WTC11 (cell line): Measurements from ENCODE around the gene KRTAP12-4. TPM values are rescaled to one million over a fixed set of nuclear protein-coding genes. Genes with fewer than 3 reads are reported as not detected.

ENCODE experiments used
- ATAC-seq: fragments of 200-7000 bp; cut with Tn5 transposase; 2 replicates; pipeline ENCODE4 v1.10.0; 2021; ENCODE audit warnings: mild to moderate bottlenecking, moderate library complexity
- CTCF ChIA-PET: fragments of 300-600 bp; sonication (Branson Sonifier 250); formaldehyde crosslinking; loops from one replicate; lab custom pipeline; 2021; ENCODE audit warnings: antibody characterized with exemption; lab: Charles Lee
- POLR2A ChIA-PET: fragments of 350-600 bp; sonication (Branson Sonifier 250); formaldehyde crosslinking; loops from one replicate; lab custom pipeline; 2021; ENCODE audit warnings: antibody characterized with exemption; lab: Charles Lee
- DNase-seq: peaks from one replicate; pipeline ENCODE4 v3.0.0; 2021; ENCODE audit warnings: low spot score
- H3K27ac Mint-ChIP-seq: 2 replicates; pipeline ENCODE4 v1.8.0; 2021; ENCODE audit warnings: mixed read lengths
- H3K27me3 Mint-ChIP-seq: 2 replicates; pipeline ENCODE4 v1.8.0; 2021; ENCODE audit warnings: low read depth, mild to moderate bottlenecking, moderate library complexity, mixed read lengths
- H3K36me3 Mint-ChIP-seq: 2 replicates; pipeline ENCODE4 v1.8.0; 2021; ENCODE audit warnings: mixed read lengths
- H3K4me1 Mint-ChIP-seq: 2 replicates; pipeline ENCODE4 v1.8.0; 2022; ENCODE audit warnings: mixed read lengths
- H3K4me3 Mint-ChIP-seq: 2 replicates; pipeline ENCODE4 v1.8.0; 2021; ENCODE audit warnings: mild to moderate bottlenecking, moderate library complexity, mixed read lengths
- H3K9me3 Mint-ChIP-seq: 2 replicates; pipeline ENCODE4 v1.8.0; 2021; ENCODE audit warnings: mixed read lengths
- CBFB ChIP-seq: sonication (generic); formaldehyde crosslinking; IDR thresholded peaks from 2 replicates; pipeline ENCODE4 v1.8.1; 2022; ENCODE audit warnings: mild to moderate bottlenecking, low read depth, missing genetic modification reagents
- ELF4 ChIP-seq: sonication (generic); formaldehyde crosslinking; IDR thresholded peaks from 2 replicates; pipeline ENCODE4 v1.8.1; 2022; ENCODE audit warnings: low read depth, mild to moderate bottlenecking, moderate library complexity, missing genetic modification reagents
- GTF2I ChIP-seq: fragments of 250-450 bp; sonication (Bioruptor Pico); conservative IDR thresholded peaks from 2 replicates; pipeline ENCODE4 v1.4.0; 2021; ENCODE audit warnings: mild to moderate bottlenecking
- HMGA2 ChIP-seq: fragments of 250-450 bp; sonication (Bioruptor Pico); IDR thresholded peaks from 2 replicates; pipeline ENCODE4 v1.4.0; 2021; ENCODE audit warnings: mild to moderate bottlenecking, moderate library complexity
- IRF2 ChIP-seq: sonication (generic); formaldehyde crosslinking; IDR thresholded peaks from 2 replicates; pipeline ENCODE4 v1.8.0; 2022; ENCODE audit warnings: low read depth, missing genetic modification reagents, borderline replicate concordance
- NFATC4 ChIP-seq: fragments of 250-450 bp; sonication (Bioruptor Pico); IDR thresholded peaks from 2 replicates; pipeline ENCODE4 v1.9.0; 2021; ENCODE audit warnings: mild to moderate bottlenecking
- NR1H2 ChIP-seq: sonication (generic); formaldehyde crosslinking; IDR thresholded peaks from 2 replicates; pipeline ENCODE4 v1.9.0; 2021; ENCODE audit warnings: mild to moderate bottlenecking, moderate library complexity, missing genetic modification reagents
- SMAD4 ChIP-seq: sonication (generic); formaldehyde crosslinking; IDR thresholded peaks from 2 replicates; pipeline ENCODE4 v1.8.0; 2022; ENCODE audit warnings: mild to moderate bottlenecking, missing genetic modification reagents
- TEAD4 ChIP-seq: sonication (generic); formaldehyde crosslinking; IDR thresholded peaks from 2 replicates; pipeline ENCODE4 v1.8.0; 2022; ENCODE audit warnings: mild to moderate bottlenecking, missing genetic modification reagents
- ZNF396 ChIP-seq: fragments of 250-450 bp; sonication (Bioruptor Pico); IDR thresholded peaks from 2 replicates; pipeline ENCODE4 v1.8.0; 2021; ENCODE audit warnings: mild to moderate bottlenecking, moderate library complexity, borderline replicate concordance
- ZNF416 ChIP-seq: fragments of 250-450 bp; sonication (Bioruptor Pico); IDR thresholded peaks from 2 replicates; pipeline ENCODE4 v1.9.0; 2021; ENCODE audit warnings: mild to moderate bottlenecking, inconsistent platforms
- total RNA-seq: library from RNA; stranded (reverse); gene quantifications from 3 replicates; pipeline ENCODE4 v1.2.3, GENCODE V29; 2021
- TF ChIP-seq, protein P1 (sequence below): fragments of 250-450 bp; sonication (Bioruptor Pico); conservative IDR thresholded peaks from 2 replicates; pipeline ENCODE4 v1.9.0; 2021; ENCODE audit warnings: mild to moderate bottlenecking
- TF ChIP-seq, protein P2 (sequence below): sonication (generic); formaldehyde crosslinking; IDR thresholded peaks from 2 replicates; pipeline ENCODE4 v1.8.1; 2022; ENCODE audit warnings: mild to moderate bottlenecking, missing genetic modification reagents, moderate library complexity, borderline replicate concordance
- TF ChIP-seq, protein P3 (sequence below): sonication (generic); formaldehyde crosslinking; conservative IDR thresholded peaks from 2 replicates; pipeline ENCODE4 v1.8.1; 2022; ENCODE audit warnings: mild to moderate bottlenecking, missing genetic modification reagents
- TF ChIP-seq, protein P4 (sequence below): fragments of 250-450 bp; sonication (Bioruptor Pico); IDR thresholded peaks from 2 replicates; pipeline ENCODE4 v1.9.0; 2021; ENCODE audit warnings: moderate library complexity, mild to moderate bottlenecking, inconsistent platforms, borderline replicate concordance
- TF ChIP-seq, protein P5 (sequence below): sonication (generic); formaldehyde crosslinking; IDR thresholded peaks from 2 replicates; pipeline ENCODE4 v1.8.1; 2022; ENCODE audit warnings: mild to moderate bottlenecking, moderate library complexity, missing genetic modification reagents
- TF ChIP-seq, protein P6 (sequence below): sonication (generic); formaldehyde crosslinking; IDR thresholded peaks from 2 replicates; pipeline ENCODE4 v1.8.0; 2022; ENCODE audit warnings: mild to moderate bottlenecking, missing genetic modification reagents
- TF ChIP-seq, protein P7 (sequence below): fragments of 250-450 bp; sonication (Bioruptor Pico); IDR thresholded peaks from 2 replicates; pipeline ENCODE4 v1.9.0; 2021; ENCODE audit warnings: mild to moderate bottlenecking
- TF ChIP-seq, protein P8 (sequence below): sonication (generic); formaldehyde crosslinking; conservative IDR thresholded peaks from 2 replicates; pipeline ENCODE4 v1.8.1; 2023; ENCODE audit warnings: mild to moderate bottlenecking, low read depth, missing genetic modification reagents, moderate library complexity

The KRTAP12-4 gene
- total RNA-seq, 1 experiment from 2014 or later: not detected

DNA sequence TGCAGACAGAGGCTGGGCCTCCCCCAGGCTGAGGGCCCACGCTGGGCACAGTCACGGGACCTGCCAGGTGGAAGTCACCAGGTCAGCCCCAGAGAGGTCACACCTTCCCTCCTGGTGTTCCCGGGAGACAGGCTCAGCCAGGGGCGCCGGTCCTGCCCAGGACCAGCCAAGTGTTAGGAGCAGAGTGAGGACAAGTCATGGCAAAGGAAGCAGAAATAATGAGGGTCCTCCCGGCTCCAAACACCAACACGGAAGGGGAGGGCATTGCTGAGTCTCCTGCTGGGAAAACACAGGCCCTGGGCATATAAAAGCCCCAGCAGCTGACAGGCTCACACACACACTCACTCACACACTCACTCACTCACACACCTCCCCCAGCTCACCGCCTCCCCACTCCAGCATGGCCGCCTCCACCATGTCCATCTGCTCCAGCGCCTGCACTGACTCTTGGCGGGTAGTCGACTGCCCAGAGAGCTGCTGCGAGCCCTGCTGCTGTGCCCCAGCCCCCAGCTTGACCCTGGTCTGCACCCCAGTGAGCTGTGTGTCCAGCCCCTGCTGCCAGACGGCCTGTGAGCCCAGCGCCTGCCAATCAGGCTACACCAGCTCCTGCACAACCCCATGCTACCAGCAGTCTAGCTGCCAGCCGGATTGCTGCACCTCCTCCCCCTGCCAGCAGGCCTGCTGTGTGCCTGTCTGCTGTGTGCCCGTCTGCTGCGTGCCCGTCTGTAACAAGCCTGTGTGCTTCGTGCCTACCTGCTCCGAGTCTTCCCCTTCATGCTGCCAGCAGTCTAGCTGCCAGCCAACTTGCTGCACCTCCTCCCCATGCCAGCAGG, 17.2 kb downstream of the KRTAP12-4 start, which contains the start of gene KRTAP10-10:
Gene KRTAP10-10 (plus strand): TSS at position 339 of the 833 bp plus-strand sequence. CDS start 62 bp downstream, at position 401.
- ChIA-PET CTCF (no interaction called here), POLR2A (no interaction called here)
- no peak within 1 kb of the TSS; the same call in 1 of the 2 replicates for H3K27ac Mint-ChIP-seq
- TF ChIP-seq ZNF416 (CRISPR knock-in tag) (no peak), IRF2 (CRISPR knock-in tag) (no peak), ELF4 (no peak)
- TF ChIP-seq, protein P1, sequence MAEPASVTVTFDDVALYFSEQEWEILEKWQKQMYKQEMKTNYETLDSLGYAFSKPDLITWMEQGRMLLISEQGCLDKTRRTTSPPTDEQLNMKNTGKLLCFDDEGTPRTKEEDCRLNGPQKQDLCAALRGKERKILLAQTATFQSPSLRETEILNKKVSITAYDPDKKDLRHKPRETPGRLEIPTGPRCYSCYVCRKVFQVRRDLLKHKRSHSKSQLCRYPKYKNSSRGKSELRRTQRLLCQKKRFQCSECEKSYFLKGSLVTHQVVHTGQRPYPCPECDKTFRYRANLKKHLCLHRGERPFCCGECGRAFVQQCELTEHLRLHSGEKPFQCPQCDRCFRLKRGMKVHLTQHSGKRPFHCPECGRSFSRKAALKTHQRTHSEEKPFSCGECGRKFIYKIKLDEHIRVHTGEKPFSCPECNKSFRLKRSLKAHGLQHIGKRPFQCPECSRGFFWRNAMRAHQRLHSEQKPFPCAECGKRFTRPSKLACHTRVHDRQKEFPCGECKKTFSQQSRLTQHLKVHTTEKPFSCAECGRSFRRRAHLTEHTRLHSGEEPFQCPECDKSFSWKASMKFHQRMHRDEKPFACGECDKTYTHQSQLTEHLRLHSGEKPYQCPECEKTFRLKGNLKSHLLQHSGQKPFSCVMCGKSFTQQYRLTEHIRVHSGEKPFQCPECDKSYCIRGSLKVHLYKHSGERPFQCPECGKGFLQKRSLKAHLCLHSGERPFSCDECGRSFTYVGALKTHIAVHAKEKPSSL (CRISPR knock-in tag): no peak
- TF ChIP-seq, protein P2, sequence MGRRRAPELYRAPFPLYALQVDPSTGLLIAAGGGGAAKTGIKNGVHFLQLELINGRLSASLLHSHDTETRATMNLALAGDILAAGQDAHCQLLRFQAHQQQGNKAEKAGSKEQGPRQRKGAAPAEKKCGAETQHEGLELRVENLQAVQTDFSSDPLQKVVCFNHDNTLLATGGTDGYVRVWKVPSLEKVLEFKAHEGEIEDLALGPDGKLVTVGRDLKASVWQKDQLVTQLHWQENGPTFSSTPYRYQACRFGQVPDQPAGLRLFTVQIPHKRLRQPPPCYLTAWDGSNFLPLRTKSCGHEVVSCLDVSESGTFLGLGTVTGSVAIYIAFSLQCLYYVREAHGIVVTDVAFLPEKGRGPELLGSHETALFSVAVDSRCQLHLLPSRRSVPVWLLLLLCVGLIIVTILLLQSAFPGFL (CRISPR knock-in tag): no peak
- TF ChIP-seq, protein P3, sequence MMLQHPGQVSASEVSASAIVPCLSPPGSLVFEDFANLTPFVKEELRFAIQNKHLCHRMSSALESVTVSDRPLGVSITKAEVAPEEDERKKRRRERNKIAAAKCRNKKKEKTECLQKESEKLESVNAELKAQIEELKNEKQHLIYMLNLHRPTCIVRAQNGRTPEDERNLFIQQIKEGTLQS (CRISPR knock-in tag): no peak
- ATAC-seq (no peak), DNase-seq (no peak)
- H3K9me3 Mint-ChIP-seq: peaks cover 40% of the 10 kb centered on the region
- H3K36me3 Mint-ChIP-seq: peaks cover 19% of the 10 kb centered on the region
- H3K27me3 Mint-ChIP-seq: peaks cover 4% of the 10 kb centered on the region; the same call in 1 of the 2 replicates
- H3K4me1 Mint-ChIP-seq: peaks cover 6% of the 10 kb centered on the region
- no peak within 1 kb of the TSS for H3K4me3 Mint-ChIP-seq

DNA sequence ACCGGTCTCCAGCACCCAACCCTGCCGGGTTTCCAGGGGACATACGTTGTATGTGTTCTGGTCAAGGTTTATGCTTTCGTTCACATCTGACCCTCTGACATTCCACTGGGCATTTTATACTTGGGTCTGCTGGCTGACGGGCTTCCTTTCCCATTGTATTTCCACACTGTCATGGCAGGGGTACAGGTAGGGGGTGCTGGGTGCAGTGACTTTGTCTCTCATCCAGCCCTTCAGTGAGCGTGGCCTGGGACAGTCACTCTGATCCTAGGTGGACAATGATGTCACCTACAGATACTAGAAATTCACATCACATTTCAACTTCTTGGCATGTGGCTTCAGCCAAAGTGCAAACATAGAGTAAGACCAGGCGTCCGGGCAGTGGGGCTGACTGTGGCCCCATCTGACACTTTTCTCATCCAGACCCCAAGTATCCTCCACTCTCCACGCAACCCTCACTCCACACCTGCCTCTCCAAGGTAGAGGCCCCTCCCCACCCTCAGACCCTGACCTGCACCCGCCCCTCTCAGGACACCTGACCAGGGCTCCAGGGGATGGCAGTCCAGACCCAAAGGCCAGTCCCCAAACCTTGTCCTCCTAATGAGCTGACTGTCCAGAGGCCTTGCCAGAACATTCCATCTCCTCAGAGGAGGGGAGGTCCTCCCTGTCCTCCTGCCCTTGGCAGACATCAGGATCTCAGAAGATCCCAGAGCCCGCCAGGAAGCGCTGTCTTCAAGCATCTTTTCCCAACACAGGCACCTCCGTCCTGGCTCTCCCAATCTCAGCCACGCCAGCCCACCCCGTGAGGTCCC, 18.0 kb downstream of the KRTAP12-4 start:
- no peak overlapping the region; the same call in 1 of the 2 replicates for H3K27ac Mint-ChIP-seq
- TF ChIP-seq, protein P4, sequence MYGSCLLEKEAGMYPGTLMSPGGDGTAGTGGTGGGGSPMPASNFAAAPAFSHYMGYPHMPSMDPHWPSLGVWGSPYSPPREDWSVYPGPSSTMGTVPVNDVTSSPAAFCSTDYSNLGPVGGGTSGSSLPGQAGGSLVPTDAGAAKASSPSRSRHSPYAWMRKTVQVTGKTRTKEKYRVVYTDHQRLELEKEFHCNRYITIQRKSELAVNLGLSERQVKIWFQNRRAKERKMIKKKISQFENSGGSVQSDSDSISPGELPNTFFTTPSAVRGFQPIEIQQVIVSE (CRISPR knock-in tag): no peak
- TF ChIP-seq, protein P5, sequence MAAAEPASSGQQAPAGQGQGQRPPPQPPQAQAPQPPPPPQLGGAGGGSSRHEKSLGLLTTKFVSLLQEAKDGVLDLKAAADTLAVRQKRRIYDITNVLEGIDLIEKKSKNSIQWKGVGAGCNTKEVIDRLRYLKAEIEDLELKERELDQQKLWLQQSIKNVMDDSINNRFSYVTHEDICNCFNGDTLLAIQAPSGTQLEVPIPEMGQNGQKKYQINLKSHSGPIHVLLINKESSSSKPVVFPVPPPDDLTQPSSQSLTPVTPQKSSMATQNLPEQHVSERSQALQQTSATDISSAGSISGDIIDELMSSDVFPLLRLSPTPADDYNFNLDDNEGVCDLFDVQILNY: no peak
- no peak for TF ChIP-seq SMAD4
- no peak for TF ChIP-seq NFATC4
- no peak for TF ChIP-seq ZNF396 (CRISPR knock-in tag)
- TF ChIP-seq HMGA2 (CRISPR knock-in tag): no peak
- TF ChIP-seq, protein P6, sequence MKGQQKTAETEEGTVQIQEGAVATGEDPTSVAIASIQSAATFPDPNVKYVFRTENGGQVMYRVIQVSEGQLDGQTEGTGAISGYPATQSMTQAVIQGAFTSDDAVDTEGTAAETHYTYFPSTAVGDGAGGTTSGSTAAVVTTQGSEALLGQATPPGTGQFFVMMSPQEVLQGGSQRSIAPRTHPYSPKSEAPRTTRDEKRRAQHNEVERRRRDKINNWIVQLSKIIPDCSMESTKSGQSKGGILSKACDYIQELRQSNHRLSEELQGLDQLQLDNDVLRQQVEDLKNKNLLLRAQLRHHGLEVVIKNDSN (CRISPR knock-in tag): no peak
- no peak for TF ChIP-seq NR1H2 (CRISPR knock-in tag)
- TF ChIP-seq, protein P7, sequence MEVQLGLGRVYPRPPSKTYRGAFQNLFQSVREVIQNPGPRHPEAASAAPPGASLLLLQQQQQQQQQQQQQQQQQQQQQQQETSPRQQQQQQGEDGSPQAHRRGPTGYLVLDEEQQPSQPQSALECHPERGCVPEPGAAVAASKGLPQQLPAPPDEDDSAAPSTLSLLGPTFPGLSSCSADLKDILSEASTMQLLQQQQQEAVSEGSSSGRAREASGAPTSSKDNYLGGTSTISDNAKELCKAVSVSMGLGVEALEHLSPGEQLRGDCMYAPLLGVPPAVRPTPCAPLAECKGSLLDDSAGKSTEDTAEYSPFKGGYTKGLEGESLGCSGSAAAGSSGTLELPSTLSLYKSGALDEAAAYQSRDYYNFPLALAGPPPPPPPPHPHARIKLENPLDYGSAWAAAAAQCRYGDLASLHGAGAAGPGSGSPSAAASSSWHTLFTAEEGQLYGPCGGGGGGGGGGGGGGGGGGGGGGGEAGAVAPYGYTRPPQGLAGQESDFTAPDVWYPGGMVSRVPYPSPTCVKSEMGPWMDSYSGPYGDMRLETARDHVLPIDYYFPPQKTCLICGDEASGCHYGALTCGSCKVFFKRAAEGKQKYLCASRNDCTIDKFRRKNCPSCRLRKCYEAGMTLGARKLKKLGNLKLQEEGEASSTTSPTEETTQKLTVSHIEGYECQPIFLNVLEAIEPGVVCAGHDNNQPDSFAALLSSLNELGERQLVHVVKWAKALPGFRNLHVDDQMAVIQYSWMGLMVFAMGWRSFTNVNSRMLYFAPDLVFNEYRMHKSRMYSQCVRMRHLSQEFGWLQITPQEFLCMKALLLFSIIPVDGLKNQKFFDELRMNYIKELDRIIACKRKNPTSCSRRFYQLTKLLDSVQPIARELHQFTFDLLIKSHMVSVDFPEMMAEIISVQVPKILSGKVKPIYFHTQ (CRISPR knock-in tag): no peak
- TF ChIP-seq GTF2I (CRISPR knock-in tag): no peak
- TF ChIP-seq TEAD4: no peak
- no peak for TF ChIP-seq CBFB (CRISPR knock-in tag)
- TF ChIP-seq, protein P8, sequence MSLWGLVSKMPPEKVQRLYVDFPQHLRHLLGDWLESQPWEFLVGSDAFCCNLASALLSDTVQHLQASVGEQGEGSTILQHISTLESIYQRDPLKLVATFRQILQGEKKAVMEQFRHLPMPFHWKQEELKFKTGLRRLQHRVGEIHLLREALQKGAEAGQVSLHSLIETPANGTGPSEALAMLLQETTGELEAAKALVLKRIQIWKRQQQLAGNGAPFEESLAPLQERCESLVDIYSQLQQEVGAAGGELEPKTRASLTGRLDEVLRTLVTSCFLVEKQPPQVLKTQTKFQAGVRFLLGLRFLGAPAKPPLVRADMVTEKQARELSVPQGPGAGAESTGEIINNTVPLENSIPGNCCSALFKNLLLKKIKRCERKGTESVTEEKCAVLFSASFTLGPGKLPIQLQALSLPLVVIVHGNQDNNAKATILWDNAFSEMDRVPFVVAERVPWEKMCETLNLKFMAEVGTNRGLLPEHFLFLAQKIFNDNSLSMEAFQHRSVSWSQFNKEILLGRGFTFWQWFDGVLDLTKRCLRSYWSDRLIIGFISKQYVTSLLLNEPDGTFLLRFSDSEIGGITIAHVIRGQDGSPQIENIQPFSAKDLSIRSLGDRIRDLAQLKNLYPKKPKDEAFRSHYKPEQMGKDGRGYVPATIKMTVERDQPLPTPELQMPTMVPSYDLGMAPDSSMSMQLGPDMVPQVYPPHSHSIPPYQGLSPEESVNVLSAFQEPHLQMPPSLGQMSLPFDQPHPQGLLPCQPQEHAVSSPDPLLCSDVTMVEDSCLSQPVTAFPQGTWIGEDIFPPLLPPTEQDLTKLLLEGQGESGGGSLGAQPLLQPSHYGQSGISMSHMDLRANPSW (CRISPR knock-in tag): no peak

More for the DNA sequence above, 18.0 kb downstream of the KRTAP12-4 start:
- POLR2A ChIA-PET: no interaction called here
- ATAC-seq: no peak
- CTCF ChIA-PET: no interaction called here
- peaks cover 27% of the 10 kb centered on the region for H3K36me3 Mint-ChIP-seq
- no peak overlapping the region for H3K4me3 Mint-ChIP-seq
- peaks cover 43% of the 10 kb centered on the region for H3K9me3 Mint-ChIP-seq
- H3K27me3 Mint-ChIP-seq: peaks cover 9% of the 10 kb centered on the region; the same call in 1 of the 2 replicates
- no peak for DNase-seq
- H3K4me1 Mint-ChIP-seq: peaks cover 6% of the 10 kb centered on the region
